MM.1S (cell line): ENCODE measurements around the gene RALGAPA2.

Experiments used
- CTCF ChIP-seq: fragments of 300-600 bp; sonication (generic); IDR thresholded peaks from 2 replicates; pipeline ENCODE4 v1.5.1; 2016; ENCODE audit warnings: antibody characterized with exemption, low read length, mixed read lengths
- EZH2phosphoT487 ChIP-seq: fragments of 300-600 bp; sonication (generic); IDR thresholded peaks from 2 replicates; pipeline ENCODE4 v1.6.1; 2018; ENCODE audit warnings: antibody characterized with exemption, low read length

DNA sequence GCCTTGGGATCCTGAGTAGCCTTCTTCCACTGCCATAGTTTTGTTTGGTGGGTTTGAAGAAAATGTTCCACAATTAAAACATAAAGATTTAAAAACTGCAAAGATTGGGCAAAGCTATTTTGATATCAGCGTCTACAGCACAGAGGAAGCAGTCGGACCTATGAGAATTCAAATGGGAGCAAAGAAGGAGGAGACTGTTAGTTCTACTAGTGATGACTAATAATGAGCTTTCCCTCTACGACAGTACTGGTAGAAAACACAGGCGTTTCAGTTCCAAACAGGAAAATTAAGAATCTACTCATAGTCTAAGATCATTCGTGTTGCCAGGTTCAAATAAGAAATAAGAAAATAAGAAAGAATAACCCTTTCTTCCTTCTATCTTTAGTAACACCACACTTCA, 223.4 kb downstream of the RALGAPA2 start:
- TF ChIP-seq CTCF, result no peak
- no peak for TF ChIP-seq EZH2phosphoT487
